DOHH2 (cell line): ENCODE results near the gene NLK.

ENCODE experiments used
- EZH2phosphoT487 ChIP-seq: fragments of 200-600 bp; sonication (generic); IDR thresholded peaks from 2 replicates; pipeline ENCODE4 v1.6.1; 2017; ENCODE audit warnings: borderline replicate concordance, mild to moderate bottlenecking, antibody characterized with exemption, low read length, moderate library complexity, mixed read lengths
- TF ChIP-seq, protein P1 (sequence below): fragments of 200-600 bp; sonication (generic); IDR thresholded peaks from one replicate; pipeline ENCODE4 v1.5.1; 2014; ENCODE audit warnings: antibody characterized with exemption, mild to moderate bottlenecking, low read depth, low read length; ENCODE audit not compliant: poor library complexity, severe bottlenecking

DNA sequence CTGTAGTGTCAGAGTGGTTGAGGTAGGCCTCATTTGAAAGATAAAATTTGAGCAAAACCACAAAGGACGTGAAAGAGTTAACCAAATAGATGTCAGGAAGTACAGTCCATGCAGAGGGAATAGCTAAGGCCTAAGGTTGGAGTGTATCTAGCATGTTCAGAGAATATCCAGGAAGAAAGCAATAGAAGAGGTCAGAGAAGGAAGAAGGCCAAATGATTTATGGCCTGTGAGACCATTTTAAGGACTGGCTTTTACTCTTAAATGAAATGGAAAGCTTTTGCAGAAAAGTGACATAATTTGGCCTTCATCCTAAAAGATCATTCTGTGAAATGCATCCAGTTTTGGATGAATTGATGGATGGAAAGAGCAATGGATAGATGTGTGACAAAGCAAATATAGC lies 116.5 kb downstream of the NLK start:
- TF ChIP-seq, protein P1, sequence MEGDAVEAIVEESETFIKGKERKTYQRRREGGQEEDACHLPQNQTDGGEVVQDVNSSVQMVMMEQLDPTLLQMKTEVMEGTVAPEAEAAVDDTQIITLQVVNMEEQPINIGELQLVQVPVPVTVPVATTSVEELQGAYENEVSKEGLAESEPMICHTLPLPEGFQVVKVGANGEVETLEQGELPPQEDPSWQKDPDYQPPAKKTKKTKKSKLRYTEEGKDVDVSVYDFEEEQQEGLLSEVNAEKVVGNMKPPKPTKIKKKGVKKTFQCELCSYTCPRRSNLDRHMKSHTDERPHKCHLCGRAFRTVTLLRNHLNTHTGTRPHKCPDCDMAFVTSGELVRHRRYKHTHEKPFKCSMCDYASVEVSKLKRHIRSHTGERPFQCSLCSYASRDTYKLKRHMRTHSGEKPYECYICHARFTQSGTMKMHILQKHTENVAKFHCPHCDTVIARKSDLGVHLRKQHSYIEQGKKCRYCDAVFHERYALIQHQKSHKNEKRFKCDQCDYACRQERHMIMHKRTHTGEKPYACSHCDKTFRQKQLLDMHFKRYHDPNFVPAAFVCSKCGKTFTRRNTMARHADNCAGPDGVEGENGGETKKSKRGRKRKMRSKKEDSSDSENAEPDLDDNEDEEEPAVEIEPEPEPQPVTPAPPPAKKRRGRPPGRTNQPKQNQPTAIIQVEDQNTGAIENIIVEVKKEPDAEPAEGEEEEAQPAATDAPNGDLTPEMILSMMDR: no peak
- no peak for TF ChIP-seq EZH2phosphoT487
